Measurements from ENCODE around the gene ZMYM4.

Gene ZMYM4

GRCh38 chr1:35386959-35387358 is 118.5 kb downstream of the ZMYM4 start:
- Histone ChIP-seq H3K27me3 (ENCODE audit: insufficient read depth, low read length, poor library complexity, severe bottlenecking) (no peaks in the 10 kb centered on the region), H3K4me3 (ENCODE audit: low read length, poor library complexity, severe bottlenecking) (no peak overlapping the region), H3F3A (ENCODE audit: low read depth) (no peaks in the 10 kb centered on the region), H3K4me2 (ENCODE audit: low read depth, low read length, poor library complexity, severe bottlenecking) (no peak overlapping the region), H3K36me3 (ENCODE audit: insufficient read depth, low read length) (peaks cover 30% of the 10 kb centered on the region; the same call in 1 of the 2 replicates), H3K9me2 (replicated peaks; ENCODE audit: low read depth, low read length) (no peaks in the 10 kb centered on the region), H4K20me1 (ENCODE audit: insufficient read depth, low read length, poor library complexity, severe bottlenecking) (no peaks in the 10 kb centered on the region), H3K9ac (ENCODE audit: low read depth, low read length, poor library complexity, severe bottlenecking) (no peak overlapping the region), H2AFZ (ENCODE audit: low read length) (no peak overlapping the region), H3K79me2 (ENCODE audit: insufficient read depth, low read length) (no peaks in the 10 kb centered on the region), H3K9me3 (ENCODE audit: insufficient read depth, low read depth, low read length) (no peaks in the 10 kb centered on the region), H3K4me1 (ENCODE audit: insufficient read depth, low read length, poor library complexity, severe bottlenecking) (no peaks in the 10 kb centered on the region)
- TF ChIP-seq EZH2phosphoT487 (IDR thresholded peaks at IDR 0.05; ENCODE audit: borderline replicate concordance), result no peak
- TF ChIP-seq CTCF (conservative IDR thresholded peaks at IDR 0.05; ENCODE audit: low read length), result no peak

GRCh38 chr1:35390600-35391494 is 122.3 kb downstream of the ZMYM4 start:
- Histone ChIP-seq H3K9me3 (ENCODE audit: insufficient read depth, low read depth, low read length) (no peaks in the 10 kb centered on the region), H3K4me3 (ENCODE audit: low read length, poor library complexity, severe bottlenecking) (no peak overlapping the region), H3K4me2 (ENCODE audit: low read depth, low read length, poor library complexity, severe bottlenecking) (no peak overlapping the region), H3K79me2 (ENCODE audit: insufficient read depth, low read length) (no peaks in the 10 kb centered on the region), H3K9me2 (replicated peaks; ENCODE audit: low read depth, low read length) (no peaks in the 10 kb centered on the region), H3K27me3 (ENCODE audit: insufficient read depth, low read length, poor library complexity, severe bottlenecking) (no peaks in the 10 kb centered on the region), H3F3A (ENCODE audit: low read depth) (no peaks in the 10 kb centered on the region), H4K20me1 (ENCODE audit: insufficient read depth, low read length, poor library complexity, severe bottlenecking) (no peaks in the 10 kb centered on the region), H3K9ac (ENCODE audit: low read depth, low read length, poor library complexity, severe bottlenecking) (no peak overlapping the region), H3K36me3 (ENCODE audit: insufficient read depth, low read length) (peaks cover 59% of the 10 kb centered on the region), H2AFZ (ENCODE audit: low read length) (no peak overlapping the region), H3K4me1 (ENCODE audit: insufficient read depth, low read length, poor library complexity, severe bottlenecking) (no peaks in the 10 kb centered on the region)
- no peak for TF ChIP-seq CTCF (conservative IDR thresholded peaks at IDR 0.05; ENCODE audit: low read length)
- TF ChIP-seq EZH2phosphoT487 (IDR thresholded peaks at IDR 0.05; ENCODE audit: borderline replicate concordance), result no peak

- H3K79me2 ChIP-seq (ENCODE audit: insufficient read depth, low read length), result no peaks in the 10 kb centered on the region
- no peaks in the 10 kb centered on the region for H3K9me3 ChIP-seq (ENCODE audit: insufficient read depth, low read depth, low read length)
- H3K4me2 ChIP-seq (ENCODE audit: low read depth, low read length, poor library complexity, severe bottlenecking), result no peak overlapping the region
- H3F3A ChIP-seq (ENCODE audit: low read depth), result no peaks in the 10 kb centered on the region; the same call in 1 of the 2 replicates
- H3K27me3 ChIP-seq (ENCODE audit: insufficient read depth, low read length, poor library complexity, severe bottlenecking), result no peaks in the 10 kb centered on the region
- H2AFZ ChIP-seq (ENCODE audit: low read length), result no peak overlapping the region
- H3K4me1 ChIP-seq (ENCODE audit: insufficient read depth, low read length, poor library complexity, severe bottlenecking), result no peaks in the 10 kb centered on the region
- peaks cover 72% of the 10 kb centered on the region for H3K36me3 ChIP-seq (ENCODE audit: insufficient read depth, low read length)
- no peak overlapping the region for H3K9ac ChIP-seq (ENCODE audit: low read depth, low read length, poor library complexity, severe bottlenecking)
- TF ChIP-seq EZH2phosphoT487 (IDR thresholded peaks at IDR 0.05; ENCODE audit: borderline replicate concordance) (no peak), CTCF (conservative IDR thresholded peaks at IDR 0.05; ENCODE audit: low read length) (no peak)
- H3K9me2 ChIP-seq (replicated peaks; ENCODE audit: low read depth, low read length), result no peaks in the 10 kb centered on the region
- H3K4me3 ChIP-seq (ENCODE audit: low read length, poor library complexity, severe bottlenecking), result no peak overlapping the region
- H4K20me1 ChIP-seq (ENCODE audit: insufficient read depth, low read length, poor library complexity, severe bottlenecking), result no peaks in the 10 kb centered on the region
Observed at GRCh38 chr1:35394386-35394785, 125.9 kb downstream of the ZMYM4 start.
